ENCODE data around the gene PDGFRB. TPM values are rescaled to one million over a fixed set of nuclear protein-coding genes. Genes with fewer than 3 reads are reported as not detected.

The PDGFRB gene
- total and polyA plus RNA-seq, 7 donors = 14.6 to 56.0 (median 34.0) TPM

DNA sequence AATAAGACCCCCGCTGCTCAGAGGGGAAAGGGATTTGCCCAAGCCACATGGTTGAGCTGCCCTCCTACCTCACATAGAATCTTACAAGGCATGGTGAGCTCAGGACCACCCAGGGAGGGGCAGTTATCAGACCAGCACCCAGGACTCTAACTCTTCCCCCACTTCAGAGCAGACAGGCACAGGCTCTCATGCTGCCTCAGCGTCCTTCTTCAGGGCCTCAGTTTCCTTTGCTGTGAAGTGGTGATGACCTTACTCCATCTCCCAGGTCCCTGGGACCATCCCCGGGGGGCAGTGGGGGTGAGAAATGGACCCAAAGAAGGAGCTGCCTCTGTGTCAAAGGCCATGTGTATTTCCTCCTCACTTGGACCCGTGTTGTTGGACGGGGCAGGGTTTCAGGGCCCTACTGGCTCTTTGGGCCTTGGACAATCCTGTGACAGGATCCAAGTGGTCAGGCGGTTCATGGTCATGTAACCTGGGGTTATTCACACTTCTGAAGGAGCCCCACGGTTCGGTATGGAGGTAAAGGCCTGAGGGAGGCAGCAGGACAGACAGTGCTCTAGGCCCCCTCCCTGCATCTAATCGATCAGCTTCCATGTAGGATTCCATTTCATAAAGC, 37.6 kb downstream of the PDGFRB start:
- WGBS, 3 donors = 86 to 87% (median 86%) methylated on average over 9 of the region's 9 CpGs
- Histone ChIP-seq H3K36me3 (ENCODE audit: insufficient read depth in 1 of 2, low read depth in 1 of 2) (peaks cover 0 to 12% of the 10 kb centered on the region in 2 donors), H3K4me3 (no peak overlapping the region), H3K9me3 (no peaks in the 10 kb centered on the region), H3K27ac (no peak overlapping the region), H3K27me3 (ENCODE audit: insufficient read depth in 3 of 3, low read length in 2 of 3) (no peaks in the 10 kb centered on the region), H3K4me1 (no peaks in the 10 kb centered on the region)
- TF ChIP-seq, protein P1, sequence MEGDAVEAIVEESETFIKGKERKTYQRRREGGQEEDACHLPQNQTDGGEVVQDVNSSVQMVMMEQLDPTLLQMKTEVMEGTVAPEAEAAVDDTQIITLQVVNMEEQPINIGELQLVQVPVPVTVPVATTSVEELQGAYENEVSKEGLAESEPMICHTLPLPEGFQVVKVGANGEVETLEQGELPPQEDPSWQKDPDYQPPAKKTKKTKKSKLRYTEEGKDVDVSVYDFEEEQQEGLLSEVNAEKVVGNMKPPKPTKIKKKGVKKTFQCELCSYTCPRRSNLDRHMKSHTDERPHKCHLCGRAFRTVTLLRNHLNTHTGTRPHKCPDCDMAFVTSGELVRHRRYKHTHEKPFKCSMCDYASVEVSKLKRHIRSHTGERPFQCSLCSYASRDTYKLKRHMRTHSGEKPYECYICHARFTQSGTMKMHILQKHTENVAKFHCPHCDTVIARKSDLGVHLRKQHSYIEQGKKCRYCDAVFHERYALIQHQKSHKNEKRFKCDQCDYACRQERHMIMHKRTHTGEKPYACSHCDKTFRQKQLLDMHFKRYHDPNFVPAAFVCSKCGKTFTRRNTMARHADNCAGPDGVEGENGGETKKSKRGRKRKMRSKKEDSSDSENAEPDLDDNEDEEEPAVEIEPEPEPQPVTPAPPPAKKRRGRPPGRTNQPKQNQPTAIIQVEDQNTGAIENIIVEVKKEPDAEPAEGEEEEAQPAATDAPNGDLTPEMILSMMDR (IDR thresholded peaks at IDR 0.05) = no peak
- ATAC-seq (no peak), DNase-seq (no peak)
- intact Hi-C loops (cut with DNase I) = no loop called here

DNA sequence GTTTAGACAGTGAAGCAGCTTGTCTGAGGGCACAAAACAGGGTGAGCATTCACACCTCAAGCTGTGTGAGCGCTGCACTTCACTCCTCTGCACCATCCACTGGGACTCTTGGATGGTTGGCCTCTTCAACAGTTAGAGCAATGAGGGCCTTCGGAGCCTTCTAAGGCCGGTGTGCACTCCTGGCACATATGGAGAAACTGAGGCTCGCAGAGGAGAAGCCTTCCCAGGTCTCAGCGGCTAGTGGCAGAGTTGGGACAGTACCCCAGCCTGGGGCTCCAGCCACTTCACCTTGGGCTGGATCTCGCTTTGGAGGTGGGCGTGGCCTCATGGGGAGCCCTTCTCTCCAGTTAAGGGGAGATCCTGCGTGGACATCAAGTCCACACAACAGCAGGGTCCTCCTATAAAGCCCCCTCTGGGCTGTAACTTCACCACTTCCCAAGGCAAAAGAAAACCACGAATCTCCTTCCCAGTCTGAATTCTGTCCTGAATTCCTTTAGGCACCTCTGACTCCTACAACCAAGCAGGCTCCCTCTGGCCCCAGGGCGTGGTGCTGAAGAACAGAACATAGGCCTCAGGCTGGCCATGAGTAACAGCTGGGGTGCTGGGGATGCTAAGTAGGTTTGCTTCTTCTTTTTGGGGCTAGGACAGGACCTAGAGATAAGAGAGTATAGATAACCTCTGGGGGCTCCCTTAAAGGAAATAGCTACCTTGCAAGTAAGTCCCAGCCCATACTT, 38.8 kb downstream of the PDGFRB start:
- TF ChIP-seq, protein P1 (IDR thresholded peaks at IDR 0.05) = no peak
- no peaks in the 10 kb centered on the region for H3K4me1 ChIP-seq
- H3K27me3 ChIP-seq (ENCODE audit: insufficient read depth in 3 of 3, low read length in 2 of 3) = no peaks in the 10 kb centered on the region
- H3K4me3 ChIP-seq = no peak overlapping the region
- DNase-seq = no peak
- no peak overlapping the region for H3K27ac ChIP-seq
- ATAC-seq = no peak
- 87 to 93% (median 90%) methylated on average over 10 of the region's 10 CpGs for WGBS, 3 donors
- intact Hi-C loops (cut with DNase I) = no loop called here
- no peaks in the 10 kb centered on the region for H3K9me3 ChIP-seq
- peaks cover 0 to 4% of the 10 kb centered on the region in 2 donors for H3K36me3 ChIP-seq (ENCODE audit: insufficient read depth in 1 of 2, low read depth in 1 of 2)

GRCh38 chr5:150114773-150115408, 40.8 kb downstream of the PDGFRB start:
- no peaks in the 10 kb centered on the region for H3K4me1 ChIP-seq
- no peak for DNase-seq
- peaks cover 0 to 4% of the 10 kb centered on the region in 2 donors for H3K36me3 ChIP-seq (ENCODE audit: insufficient read depth in 1 of 2, low read depth in 1 of 2)
- H3K27me3 ChIP-seq (ENCODE audit: insufficient read depth in 3 of 3, low read length in 2 of 3) = no peaks in the 10 kb centered on the region
- 75 to 86% (median 82%) methylated on average over 8 of the region's 8 CpGs for WGBS, 3 donors
- no peak overlapping the region for H3K27ac ChIP-seq
- TF ChIP-seq, protein P1 (IDR thresholded peaks at IDR 0.05) = no peak
- no peaks in the 10 kb centered on the region for H3K9me3 ChIP-seq
- intact Hi-C loops (cut with DNase I) = no loop called here
- H3K4me3 ChIP-seq = no peak overlapping the region
- no peak for ATAC-seq

- H3K4me3 ChIP-seq = no peak overlapping the region
- ATAC-seq = no peak
These were observed 41.5 kb downstream of the PDGFRB start for GRCh38 chr5:150114102-150114641.

More at GRCh38 chr5:150114102-150114641, 41.5 kb downstream of the PDGFRB start:
- 77 to 83% (median 80%) methylated on average over 12 of the region's 12 CpGs for WGBS, 3 donors
- TF ChIP-seq, protein P1 (IDR thresholded peaks at IDR 0.05) = no peak
- peaks cover 0 to 4% of the 10 kb centered on the region in 2 donors for H3K36me3 ChIP-seq (ENCODE audit: insufficient read depth in 1 of 2, low read depth in 1 of 2)
- DNase-seq = no peak
- H3K4me1 ChIP-seq = no peaks in the 10 kb centered on the region
- H3K27me3 ChIP-seq (ENCODE audit: insufficient read depth in 3 of 3, low read length in 2 of 3) = no peaks in the 10 kb centered on the region
- intact Hi-C loops (cut with DNase I) = no loop called here
- no peak overlapping the region for H3K27ac ChIP-seq
- no peaks in the 10 kb centered on the region for H3K9me3 ChIP-seq
